Ascending aorta (tissue), 2 donors: ENCODE results near the gene FUT1. TPM values are rescaled to one million over a fixed set of nuclear protein-coding genes. Genes with fewer than 3 reads are reported as not detected.

Experiments
- DNase-seq, 2 donors: peaks; one replicate each; pipeline ENCODE4 v3.0.0-alpha.2; 2019; ENCODE audit warnings: low spot score in 2 of 2
- H3K27ac ChIP-seq, 2 donors: fragments of 200-600 bp; sonication (generic); one replicate each; pipeline ENCODE4 v1.5.1; 2016 to 2017; ENCODE audit warnings: mild to moderate bottlenecking in 1 of 2
- H3K27me3 ChIP-seq: fragments of 200-600 bp; sonication (generic); one replicate; pipeline ENCODE4 v1.5.1; 2017
- H3K36me3 ChIP-seq, 2 donors: fragments of 200-600 bp; sonication (generic); one replicate each; pipeline ENCODE4 v1.5.1; 2016
- H3K4me1 ChIP-seq, 2 donors: fragments of 200-600 bp; sonication (generic); one replicate each; pipeline ENCODE4 v1.5.1; 2016 to 2017; ENCODE audit warnings: mild to moderate bottlenecking in 1 of 2
- H3K4me3 ChIP-seq, 2 donors: fragments of 200-600 bp; sonication (generic); one replicate each; pipeline ENCODE4 v1.5.1; 2016 to 2017; ENCODE audit warnings: mild to moderate bottlenecking in 1 of 2
- H3K9me3 ChIP-seq, 2 donors: fragments of 200-600 bp; sonication (generic); one replicate each; pipeline ENCODE4 v1.5.1; 2016
- CTCF ChIP-seq, 3 experiments: fragments of 200-600 bp in 2 of 3; fragments of 450-650 bp in 1 of 3; sonication (generic) in 2 of 3; IDR thresholded peaks; one replicate each; pipeline ENCODE4 v1.5.1; 2016 to 2019; ENCODE audit warnings: antibody characterized with exemption in 3 of 3, mild to moderate bottlenecking in 1 of 3, moderate library complexity in 1 of 3
- intact Hi-C: fragments of 100-400 bp; cut with DNase I; formaldehyde crosslinking; loops from one replicate; pipeline ENCODE4 v1.15.1; 2023
- total RNA-seq: library from RNA; depleted of rRNA; stranded (reverse); fragments of >200 nt; gene quantifications from one replicate; pipeline ENCODE4 v1.1.0, GENCODE V29; 2016

Gene FUT1
- total RNA-seq, 1 donor from 2014 or later: 3.8 TPM

- intact Hi-C loops: no loop called here
- no peak overlapping the region for H3K4me3 ChIP-seq
Observed at GRCh38 chr19:48741129-48741999, 11.1 kb downstream of the FUT1 start.

GRCh38 chr19:48740164-48740972, 12.1 kb downstream of the FUT1 start, which contains the start of gene RASIP1:
TSS of gene RASIP1 (minus strand) at chr19:48740610. CDS start at chr19:48740282, 328 bp downstream.
- intact Hi-C loops: no loop called here
- Histone ChIP-seq H3K36me3 (no peaks in the 10 kb centered on the region), H3K27me3 (no peaks in the 10 kb centered on the region), H3K4me1 (peaks cover 5 to 9% of the 10 kb centered on the region in 2 donors), H3K9me3 (no peaks in the 10 kb centered on the region), H3K4me3 (peak within 1 kb of the TSS; percentile 55 to 77), H3K27ac (peak within 1 kb of the TSS; percentile 2 to 39)
- DNase-seq: no peak
- no peak for TF ChIP-seq CTCF (IDR thresholded peaks at IDR 0.05)

More at GRCh38 chr19:48741129-48741999, 11.1 kb downstream of the FUT1 start:
- Histone ChIP-seq H3K27me3 (no peaks in the 10 kb centered on the region), H3K4me1 (peaks cover 5 to 9% of the 10 kb centered on the region in 2 donors), H3K36me3 (no peaks in the 10 kb centered on the region), H3K9me3 (no peaks in the 10 kb centered on the region), H3K27ac (peak overlapping the region; percentile 2 to 4)
- DNase-seq: no peak
- TF ChIP-seq CTCF (IDR thresholded peaks at IDR 0.05): no peak

GRCh38 chr19:48739404-48740163, 12.9 kb downstream of the FUT1 start:
- Histone ChIP-seq H3K36me3 (no peaks in the 10 kb centered on the region), H3K4me3 (peak overlapping the region; percentile 55 to 77), H3K27ac (peak overlapping the region; percentile 24 to 39), H3K27me3 (no peaks in the 10 kb centered on the region), H3K4me1 (peaks cover 5 to 9% of the 10 kb centered on the region in 2 donors), H3K9me3 (no peaks in the 10 kb centered on the region)
- no peak for TF ChIP-seq CTCF (IDR thresholded peaks at IDR 0.05)
- no peak for DNase-seq
- intact Hi-C loops: loop anchor here (2.0 to 5.0 kb wide), 3 partner anchors 19 to 92 kb away; partner anchors contain the start of gene CA11

GRCh38 chr19:48738557-48739403, 13.7 kb downstream of the FUT1 start:
- H3K9me3 ChIP-seq: no peaks in the 10 kb centered on the region
- H3K4me1 ChIP-seq: peaks cover 5 to 9% of the 10 kb centered on the region in 2 donors
- H3K27me3 ChIP-seq: no peaks in the 10 kb centered on the region
- peak; percentile 53 to 91 for DNase-seq
- H3K4me3 ChIP-seq: peak overlapping the region; percentile 55 to 77
- intact Hi-C loops: loop anchor here (1.0 to 5.0 kb wide), 4 partner anchors 18 to 91 kb away; partner anchors contain the start of gene CA11
- H3K27ac ChIP-seq: peak overlapping the region in 1 of 2 donors; percentile 24
- TF ChIP-seq CTCF (IDR thresholded peaks at IDR 0.05): peak in 2 of 3 experiments; percentile 11 to 62
- no peaks in the 10 kb centered on the region for H3K36me3 ChIP-seq
